Hepatocyte (in vitro differentiated cells): ENCODE data around the gene PDZRN4. TPM values are rescaled to one million over a fixed set of nuclear protein-coding genes. Genes with fewer than 3 reads are reported as not detected.

ENCODE experiments used
- DNase-seq: peaks from one replicate; pipeline ENCODE4 v3.0.0-alpha.2; 2016; ENCODE audit warnings: low spot score
- H2AFZ ChIP-seq: fragments of 200-600 bp; sonication (generic); 2 replicates; pipeline ENCODE4 v1.6.0; 2016; ENCODE audit warnings: antibody characterized with exemption, mild to moderate bottlenecking
- H3K27ac ChIP-seq: fragments of 200-600 bp; sonication (generic); 2 replicates; pipeline ENCODE4 v1.5.1; 2016; ENCODE audit warnings: mild to moderate bottlenecking
- H3K27me3 ChIP-seq: fragments of 200-600 bp; sonication (generic); 2 replicates; pipeline ENCODE4 v1.6.1; 2016
- H3K36me3 ChIP-seq: fragments of 200-600 bp; sonication (generic); replicated peaks from 2 replicates; pipeline ENCODE4 v1.5.1; 2016; ENCODE audit warnings: low read depth; ENCODE audit not compliant: insufficient read depth
- H3K4me1 ChIP-seq: fragments of 200-600 bp; sonication (generic); 2 replicates; pipeline ENCODE4 v1.5.1; 2016; ENCODE audit warnings: mild to moderate bottlenecking, moderate library complexity; ENCODE audit not compliant: insufficient read depth
- H3K4me2 ChIP-seq: fragments of 200-600 bp; sonication (generic); 2 replicates; pipeline ENCODE4 v1.6.0; 2016
- H3K4me3 ChIP-seq: fragments of 200-600 bp; sonication (generic); 2 replicates; pipeline ENCODE4 v1.5.1; 2016; ENCODE audit warnings: mild to moderate bottlenecking
- H3K79me2 ChIP-seq: fragments of 200-600 bp; sonication (generic); 2 replicates; pipeline ENCODE4 v1.6.0; 2017; ENCODE audit warnings: mild to moderate bottlenecking
- H3K9me2 ChIP-seq: fragments of 200-600 bp; sonication (generic); replicated peaks from 2 replicates; pipeline ENCODE4 v1.6.0; 2017; ENCODE audit warnings: mild to moderate bottlenecking; ENCODE audit not compliant: insufficient read depth
- H3K9me3 ChIP-seq: fragments of 200-600 bp; sonication (generic); 2 replicates; pipeline ENCODE4 v1.5.1; 2016; ENCODE audit warnings: low read depth, mild to moderate bottlenecking
- H4K20me1 ChIP-seq: fragments of 200-600 bp; sonication (generic); 2 replicates; pipeline ENCODE4 v1.6.0; 2016; ENCODE audit warnings: mild to moderate bottlenecking; ENCODE audit not compliant: insufficient read depth, poor library complexity, severe bottlenecking
- EZH2 ChIP-seq: fragments of 200-600 bp; sonication (generic); IDR thresholded peaks from 2 replicates; pipeline ENCODE4 v1.6.1; 2016; ENCODE audit warnings: antibody characterized with exemption, mild to moderate bottlenecking, borderline replicate concordance
- EZH2phosphoT487 ChIP-seq: fragments of 200-600 bp; sonication (generic); IDR thresholded peaks from one replicate; pipeline ENCODE4 v1.6.1; 2018; ENCODE audit warnings: antibody characterized with exemption, mild to moderate bottlenecking, low read depth, moderate library complexity; ENCODE audit not compliant: unreplicated experiment, severe bottlenecking
- WGBS: methylation state at CpG from one replicate; pipeline ENCODE4 v1.1.6; 2016; ENCODE audit warnings: low lambda C conversion rate; ENCODE audit errors: missing lambda C conversion rate; 5-methylcytosine and 5-hydroxymethylcytosine counted together
- polyA plus RNA-seq: library from polyadenylated mRNA; unstranded; fragments of >200 nt; fragmentation: Nextera tagmentation; extraction: Ambion mirVana; gene quantifications from 2 replicates; pipeline ENCODE4 v1.2.1, GENCODE V29; 2016
- total RNA-seq: library from RNA; depleted of rRNA; stranded (reverse); fragments of >200 nt; gene quantifications from 2 replicates; pipeline ENCODE4 v1.2.3, GENCODE V29; 2014
- TF ChIP-seq, protein P1 (sequence below): fragments of 200-600 bp; sonication (generic); IDR thresholded peaks from 2 replicates; pipeline ENCODE4 v1.5.1; 2016; ENCODE audit warnings: antibody characterized with exemption, mild to moderate bottlenecking; ENCODE audit not compliant: poor library complexity

PDZRN4 gene
- total and polyA plus RNA-seq, 2 experiments from 2014 or later: 2.2 to 2.3 TPM

DNA sequence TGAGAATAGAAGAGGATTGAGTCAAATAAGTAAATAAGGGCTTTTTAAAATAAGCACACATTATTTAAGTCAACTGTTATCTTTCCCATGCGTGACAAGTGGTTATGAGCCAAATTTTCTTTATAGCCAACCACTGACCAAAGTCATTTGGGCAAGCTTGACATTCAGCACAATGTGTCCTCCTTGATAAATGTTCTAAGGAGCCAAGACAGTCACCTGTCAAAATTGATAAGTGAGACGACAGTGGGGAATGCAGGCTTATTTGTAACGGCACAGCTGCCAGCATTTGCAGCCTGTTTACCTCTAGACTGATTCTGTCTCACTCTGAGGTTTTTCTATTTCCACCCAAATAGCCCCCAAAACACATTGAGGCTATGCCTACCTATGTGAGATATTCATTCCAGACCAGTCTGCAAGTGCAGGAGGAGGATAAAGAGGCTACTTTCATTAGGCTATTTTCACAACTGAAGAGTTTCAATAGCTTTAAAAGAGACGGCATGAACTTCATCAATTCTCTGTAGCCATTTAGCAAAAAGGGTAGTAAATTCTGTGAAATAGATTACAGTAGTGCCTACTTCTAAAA, 339.5 kb downstream of the PDZRN4 start:
- Histone ChIP-seq H3K27ac (no peak overlapping the region), H3K4me2 (no peak overlapping the region), H3K9me2 (no peaks in the 10 kb centered on the region), H3K79me2 (no peaks in the 10 kb centered on the region), H3K27me3 (no peaks in the 10 kb centered on the region), H3K4me1 (peaks cover 3% of the 10 kb centered on the region), H3K4me3 (no peak overlapping the region), H3K36me3 (no peaks in the 10 kb centered on the region), H4K20me1 (no peaks in the 10 kb centered on the region), H2AFZ (no peak overlapping the region), H3K9me3 (no peaks in the 10 kb centered on the region)
- TF ChIP-seq, protein P1, sequence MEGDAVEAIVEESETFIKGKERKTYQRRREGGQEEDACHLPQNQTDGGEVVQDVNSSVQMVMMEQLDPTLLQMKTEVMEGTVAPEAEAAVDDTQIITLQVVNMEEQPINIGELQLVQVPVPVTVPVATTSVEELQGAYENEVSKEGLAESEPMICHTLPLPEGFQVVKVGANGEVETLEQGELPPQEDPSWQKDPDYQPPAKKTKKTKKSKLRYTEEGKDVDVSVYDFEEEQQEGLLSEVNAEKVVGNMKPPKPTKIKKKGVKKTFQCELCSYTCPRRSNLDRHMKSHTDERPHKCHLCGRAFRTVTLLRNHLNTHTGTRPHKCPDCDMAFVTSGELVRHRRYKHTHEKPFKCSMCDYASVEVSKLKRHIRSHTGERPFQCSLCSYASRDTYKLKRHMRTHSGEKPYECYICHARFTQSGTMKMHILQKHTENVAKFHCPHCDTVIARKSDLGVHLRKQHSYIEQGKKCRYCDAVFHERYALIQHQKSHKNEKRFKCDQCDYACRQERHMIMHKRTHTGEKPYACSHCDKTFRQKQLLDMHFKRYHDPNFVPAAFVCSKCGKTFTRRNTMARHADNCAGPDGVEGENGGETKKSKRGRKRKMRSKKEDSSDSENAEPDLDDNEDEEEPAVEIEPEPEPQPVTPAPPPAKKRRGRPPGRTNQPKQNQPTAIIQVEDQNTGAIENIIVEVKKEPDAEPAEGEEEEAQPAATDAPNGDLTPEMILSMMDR: no peak
- no peak for TF ChIP-seq EZH2phosphoT487
- no peak for TF ChIP-seq EZH2
- DNase-seq: no peak
- WGBS: 69% methylated on average over 4 of the region's 4 CpGs

DNA sequence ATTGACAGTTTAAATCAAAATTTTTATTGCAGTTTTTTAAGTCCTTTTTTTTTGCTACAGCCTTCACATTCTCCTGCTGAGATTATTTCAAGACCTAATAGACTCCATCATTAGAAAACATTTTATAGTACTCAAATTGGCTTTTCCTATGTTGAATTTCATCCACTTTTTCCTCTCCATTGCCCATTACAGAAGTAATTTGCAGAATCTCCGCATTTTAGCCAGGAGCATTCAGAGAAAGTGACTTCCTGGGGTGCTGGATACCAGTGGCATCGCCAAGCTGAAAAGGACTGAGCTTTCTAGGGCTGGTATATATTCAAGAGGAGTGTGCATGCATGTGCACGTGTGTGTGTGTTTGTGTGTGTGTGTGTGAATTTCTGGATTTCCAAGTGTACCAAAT, 340.8 kb downstream of the PDZRN4 start:
- TF ChIP-seq EZH2phosphoT487: no peak
- TF ChIP-seq, protein P1: no peak
- no peak for TF ChIP-seq EZH2
- no peaks in the 10 kb centered on the region for H3K36me3 ChIP-seq
- H3K4me2 ChIP-seq: peak overlapping the region; percentile 35
- no peaks in the 10 kb centered on the region for H4K20me1 ChIP-seq
- H3K79me2 ChIP-seq: no peaks in the 10 kb centered on the region
- H3K27me3 ChIP-seq: no peaks in the 10 kb centered on the region
- H3K4me1 ChIP-seq: peaks cover 3% of the 10 kb centered on the region
- 86% methylated on average over 3 of the region's 3 CpGs for WGBS
- no peaks in the 10 kb centered on the region for H3K9me2 ChIP-seq
- no peak for DNase-seq
- no peak overlapping the region for H2AFZ ChIP-seq
- no peak overlapping the region for H3K4me3 ChIP-seq
- no peak overlapping the region for H3K27ac ChIP-seq
- H3K9me3 ChIP-seq: no peaks in the 10 kb centered on the region

DNA sequence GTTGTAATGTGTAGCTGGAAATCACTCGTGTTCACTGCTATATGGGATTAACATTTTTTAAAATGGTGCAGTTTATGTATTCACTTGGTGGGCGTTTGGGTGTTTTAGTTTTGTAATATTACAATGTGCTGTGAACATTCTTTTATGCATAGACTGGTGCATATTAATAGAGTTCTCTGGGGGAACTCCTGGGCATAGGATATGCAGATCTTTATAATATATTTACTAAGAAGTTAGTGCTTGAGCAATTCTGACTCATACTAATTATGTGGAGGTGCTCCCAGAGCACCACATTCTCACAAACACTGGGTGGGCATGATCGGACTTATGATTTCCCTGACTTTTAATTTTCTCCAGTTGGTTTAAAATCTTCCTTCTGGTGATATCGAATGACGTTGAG, 342.3 kb downstream of the PDZRN4 start:
- H3K4me2 ChIP-seq: no peak overlapping the region
- H3K9me2 ChIP-seq: no peaks in the 10 kb centered on the region
- H3K36me3 ChIP-seq: no peaks in the 10 kb centered on the region
- H2AFZ ChIP-seq: no peak overlapping the region
- DNase-seq: no peak
- H3K4me3 ChIP-seq: no peak overlapping the region
- H4K20me1 ChIP-seq: no peaks in the 10 kb centered on the region
- H3K9me3 ChIP-seq: no peaks in the 10 kb centered on the region
- no peak overlapping the region for H3K27ac ChIP-seq
- H3K4me1 ChIP-seq: no peaks in the 10 kb centered on the region
- TF ChIP-seq EZH2 (no peak), EZH2phosphoT487 (no peak)
- TF ChIP-seq, protein P1: no peak
- no peaks in the 10 kb centered on the region for H3K79me2 ChIP-seq
- WGBS: 94% methylated on average over 5 of the region's 5 CpGs
- no peaks in the 10 kb centered on the region for H3K27me3 ChIP-seq
